Astrocyte of the cerebellum (primary cell): Measurements from ENCODE around the gene AKIP1.
A peak's percentile ranks its signal among the peaks of the same experiment; 100 is the strongest.
"Not testable (repeated sequence)": the region's sequence is repeated elsewhere in the genome, so short reads cannot be mapped to it uniquely, and the experiment has no call there.

Experiments used
- DNase-seq: peaks from one replicate; pipeline ENCODE4 v3.0.0-alpha.2; 2011; ENCODE audit warnings: low read depth
- H3K4me3 ChIP-seq: 2 replicates; pipeline ENCODE4 v1.5.1; 2011; ENCODE audit warnings: mild to moderate bottlenecking, low read depth, low read length, moderate library complexity
- CTCF ChIP-seq: IDR thresholded peaks from 2 replicates; pipeline ENCODE4 v1.5.1; 2012; ENCODE audit warnings: low read length, low read depth, moderate library complexity, mild to moderate bottlenecking; ENCODE audit errors: missing control alignments
- in situ Hi-C: cut with HindIII; loops from 2 replicates; pipeline ENCODE4 v1.10.0; 2017; ENCODE audit warnings: low sequenced_read_pairs

AKIP1 gene

GRCh38 chr11:8871171-8871775 is 39.7 kb upstream of the AKIP1 start:
- no peak for TF ChIP-seq CTCF
- peak; percentile 90 for DNase-seq
- in situ Hi-C loops = no loop called here
- H3K4me3 ChIP-seq = peak overlapping the region; percentile 72

- no peak overlapping the region for H3K4me3 ChIP-seq
- TF ChIP-seq CTCF = no peak
- in situ Hi-C loops = no loop called here
- no peak for DNase-seq
Measured at GRCh38 chr11:8871962-8872361, 39.0 kb upstream of the AKIP1 start.

GRCh38 chr11:8873741-8874405 is 37.1 kb upstream of the AKIP1 start:
- no peak overlapping the region for H3K4me3 ChIP-seq
- TF ChIP-seq CTCF = no peak
- no peak for DNase-seq
- in situ Hi-C loops = no loop called here

- no peak for TF ChIP-seq CTCF
- no peak for DNase-seq
- in situ Hi-C loops = no loop called here
- H3K4me3 ChIP-seq = no peak overlapping the region
Measured at GRCh38 chr11:8878771-8879170, 32.2 kb upstream of the AKIP1 start.

GRCh38 chr11:8881585-8881984 is 29.4 kb upstream of the AKIP1 start:
- in situ Hi-C loops, H3K4me3 ChIP-seq, DNase-seq: not testable (repeated sequence)

GRCh38 chr11:8886322-8886721 is 24.7 kb upstream of the AKIP1 start:
- H3K4me3 ChIP-seq = no peak overlapping the region
- no peak for TF ChIP-seq CTCF
- in situ Hi-C loops = loop anchor here (5.0 kb wide), 1 partner anchor 101 kb away; no protein-coding TSS in a partner anchor
- no peak for DNase-seq

GRCh38 chr11:8891185-8891584 is 19.8 kb upstream of the AKIP1 start:
- DNase-seq, in situ Hi-C loops, H3K4me3 ChIP-seq: not testable (repeated sequence)
